Gastroesophageal sphincter (tissue), 3 donors: Measurements from ENCODE around the gene TTC33.

ENCODE experiments used
- CTCF ChIP-seq, 4 experiments: fragments of 200-600 bp in 2 of 4; fragments of 450-650 bp in 2 of 4; sonication (generic) in 1 of 4; IDR thresholded peaks; one replicate each; pipeline ENCODE4 v1.5.1; 2017 to 2019; ENCODE audit warnings: antibody characterized with exemption in 4 of 4, mild to moderate bottlenecking in 2 of 4, moderate library complexity in 2 of 4
- POLR2A ChIP-seq, 2 donors: fragments of 450-650 bp; IDR thresholded peaks; one replicate each; pipeline ENCODE4 v1.6.1; 2017; ENCODE audit warnings: antibody characterized with exemption in 2 of 2, mild to moderate bottlenecking in 2 of 2, moderate library complexity in 1 of 2

GRCh38 chr5:40648150-40648549, 107.6 kb downstream of the TTC33 start:
- TF ChIP-seq POLR2A (IDR thresholded peaks at IDR 0.05) (no peak), CTCF (IDR thresholded peaks at IDR 0.05) (no peak)
